HG02943 (cell line): Measurements from ENCODE around the gene EDC3.

Experiments
- ATAC-seq: cut with Tn5 transposase; IDR thresholded peaks from one replicate; pipeline ENCODE4 v1.9.1; 2021; ENCODE audit warnings: mild to moderate bottlenecking, low read depth, moderate library complexity; ENCODE audit not compliant: unreplicated experiment

Gene EDC3

GRCh38 chr15:74627766-74628165 is 68.1 kb downstream of the EDC3 start:
- ATAC-seq: no peak

GRCh38 chr15:74626752-74627692 is 68.8 kb downstream of the EDC3 start:
- ATAC-seq: no peak

DNA sequence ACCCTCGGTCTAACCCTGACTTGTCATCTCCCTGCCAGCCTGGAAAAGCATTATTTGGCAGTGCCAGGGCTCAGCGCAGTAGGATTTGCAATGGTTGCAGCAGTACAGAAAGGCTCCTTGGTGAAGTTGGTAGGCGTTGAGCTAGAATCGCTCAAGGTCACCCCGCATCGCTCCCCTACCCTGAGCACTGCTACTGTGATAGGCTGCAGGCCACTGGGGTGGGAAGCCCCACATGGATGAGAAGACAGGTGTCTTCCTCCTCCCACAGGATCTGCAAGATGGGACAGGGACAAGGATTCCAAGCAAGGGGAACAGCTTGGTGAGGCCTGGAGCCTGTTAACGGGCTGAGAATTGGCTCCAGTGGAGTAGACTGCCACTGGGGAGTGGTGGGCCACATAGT is 69.5 kb downstream of the EDC3 start:
- ATAC-seq: no peak

GRCh38 chr15:74625693-74626092 is 70.1 kb downstream of the EDC3 start:
- ATAC-seq: no peak

DNA sequence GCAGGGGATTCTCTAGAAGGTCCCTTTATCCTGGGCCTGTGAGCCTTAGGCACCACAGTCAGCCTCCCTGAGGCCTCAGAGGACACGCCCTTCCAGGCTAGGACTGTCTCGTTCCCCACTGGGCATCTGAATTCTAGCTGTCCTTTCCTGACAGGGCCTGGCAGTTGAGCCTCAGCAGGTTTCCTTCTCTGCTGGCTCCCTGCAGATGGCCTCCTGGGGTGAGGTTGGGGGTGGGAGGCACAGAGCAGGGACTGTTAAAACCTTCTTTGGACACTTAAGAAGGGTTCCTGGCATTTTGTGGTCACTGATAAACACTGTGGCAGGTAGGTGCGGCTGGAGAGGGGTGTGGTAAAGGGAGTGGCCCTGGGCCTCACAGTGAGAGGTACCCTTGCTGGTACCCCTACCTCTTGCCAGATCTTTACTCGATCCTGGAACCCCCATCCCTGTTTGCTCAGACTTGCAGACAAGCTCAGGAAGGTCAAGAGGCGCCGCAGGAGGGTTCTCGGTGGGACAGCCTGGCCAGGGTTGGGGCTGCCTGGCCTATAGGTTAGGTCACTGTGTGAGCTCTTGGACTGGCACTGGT is 71.7 kb downstream of the EDC3 start:
- ATAC-seq: no peak

- ATAC-seq: no peak
Measured at GRCh38 chr15:74622758-74623157, 73.1 kb downstream of the EDC3 start.

GRCh38 chr15:74621936-74622335 is 73.9 kb downstream of the EDC3 start:
- ATAC-seq: no peak

GRCh38 chr15:74621546-74621920 is 74.3 kb downstream of the EDC3 start:
- ATAC-seq: no peak

DNA sequence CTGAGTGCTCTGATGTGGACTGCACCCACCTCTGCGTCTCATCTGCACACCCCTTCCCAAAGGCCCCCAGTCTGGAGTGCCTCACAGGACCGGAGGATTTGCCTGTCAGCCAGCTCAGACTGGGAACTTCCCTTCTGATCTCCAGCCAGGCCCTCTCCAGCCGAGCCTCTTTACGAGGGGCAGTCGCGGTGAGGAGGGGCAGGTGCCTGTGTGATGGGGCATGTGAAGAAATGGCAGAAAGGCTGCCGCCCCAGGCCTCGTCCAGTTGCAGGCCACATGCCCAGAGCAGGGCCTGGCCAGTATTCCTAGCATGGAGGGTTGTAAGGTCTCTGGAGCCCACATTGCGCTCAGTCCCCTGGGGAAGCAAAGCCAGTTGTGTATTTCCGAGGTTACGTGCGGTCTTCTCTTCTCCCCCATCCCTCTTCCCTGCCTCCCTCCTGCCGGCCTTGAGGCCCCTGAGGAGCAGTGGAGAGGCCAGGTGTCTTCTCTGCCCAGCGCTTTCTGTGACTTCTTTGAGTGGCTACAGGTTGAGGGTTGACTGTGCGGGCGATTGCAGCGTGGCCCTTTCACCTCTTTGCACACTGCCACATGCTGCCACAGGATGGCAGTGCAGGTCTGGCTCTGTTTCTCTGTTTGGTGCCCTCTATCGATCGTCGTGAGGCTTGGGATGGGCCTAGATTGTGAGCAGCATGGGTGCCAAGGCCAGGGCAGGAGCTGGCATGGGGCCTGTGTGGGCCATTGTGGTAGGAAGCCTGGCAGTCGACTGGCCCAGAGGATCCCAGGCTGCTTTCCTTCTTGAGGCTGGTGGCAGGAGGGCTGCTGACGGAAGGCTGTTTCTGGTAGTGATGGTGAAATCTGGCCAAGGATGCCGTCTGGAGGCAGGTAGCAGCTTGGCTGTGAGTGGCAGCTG is 74.9 kb downstream of the EDC3 start:
- ATAC-seq: no peak

- ATAC-seq: no peak
Measured at GRCh38 chr15:74619916-74620635, 75.7 kb downstream of the EDC3 start.

DNA sequence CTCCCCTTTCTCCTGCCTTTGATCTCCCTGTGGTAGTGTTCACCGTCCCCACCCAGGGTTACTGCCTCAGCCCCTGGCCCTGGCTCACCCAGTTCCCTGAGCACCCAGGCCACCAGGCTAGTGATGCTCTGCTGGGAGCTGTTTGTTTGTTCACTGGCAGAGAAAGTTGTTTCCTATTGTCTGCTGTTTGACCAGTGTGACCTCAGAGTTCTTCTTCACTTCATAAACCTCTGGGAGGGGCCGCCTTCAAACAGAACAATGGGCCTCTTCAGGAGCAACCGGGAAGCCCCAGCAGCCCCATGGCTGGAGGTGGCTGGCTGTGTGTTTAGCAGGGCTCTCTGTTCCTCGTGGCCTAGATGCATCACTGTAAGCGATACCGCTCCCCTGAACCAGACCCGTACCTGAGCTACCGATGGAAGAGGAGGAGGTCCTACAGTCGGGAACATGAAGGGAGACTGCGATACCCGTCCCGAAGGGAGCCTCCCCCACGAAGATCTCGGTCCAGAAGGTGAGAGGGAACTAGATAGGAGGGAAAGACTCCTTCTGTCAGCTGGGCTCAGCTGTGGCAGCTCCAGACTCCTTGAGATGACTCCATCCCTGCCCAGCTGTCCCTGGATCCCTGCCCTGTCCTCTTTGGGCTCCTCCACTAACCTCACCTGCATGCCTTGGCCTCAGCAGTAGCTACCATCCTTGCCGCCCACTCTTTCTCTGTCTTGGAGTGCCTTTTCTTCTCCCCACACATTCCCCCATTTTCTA is 76.8 kb downstream of the EDC3 start:
- ATAC-seq: no peak

- ATAC-seq: no peak
Measured at GRCh38 chr15:74616996-74617395, 78.8 kb downstream of the EDC3 start.

- ATAC-seq: no peak
Measured at GRCh38 chr15:74616366-74616939, 79.4 kb downstream of the EDC3 start.

DNA sequence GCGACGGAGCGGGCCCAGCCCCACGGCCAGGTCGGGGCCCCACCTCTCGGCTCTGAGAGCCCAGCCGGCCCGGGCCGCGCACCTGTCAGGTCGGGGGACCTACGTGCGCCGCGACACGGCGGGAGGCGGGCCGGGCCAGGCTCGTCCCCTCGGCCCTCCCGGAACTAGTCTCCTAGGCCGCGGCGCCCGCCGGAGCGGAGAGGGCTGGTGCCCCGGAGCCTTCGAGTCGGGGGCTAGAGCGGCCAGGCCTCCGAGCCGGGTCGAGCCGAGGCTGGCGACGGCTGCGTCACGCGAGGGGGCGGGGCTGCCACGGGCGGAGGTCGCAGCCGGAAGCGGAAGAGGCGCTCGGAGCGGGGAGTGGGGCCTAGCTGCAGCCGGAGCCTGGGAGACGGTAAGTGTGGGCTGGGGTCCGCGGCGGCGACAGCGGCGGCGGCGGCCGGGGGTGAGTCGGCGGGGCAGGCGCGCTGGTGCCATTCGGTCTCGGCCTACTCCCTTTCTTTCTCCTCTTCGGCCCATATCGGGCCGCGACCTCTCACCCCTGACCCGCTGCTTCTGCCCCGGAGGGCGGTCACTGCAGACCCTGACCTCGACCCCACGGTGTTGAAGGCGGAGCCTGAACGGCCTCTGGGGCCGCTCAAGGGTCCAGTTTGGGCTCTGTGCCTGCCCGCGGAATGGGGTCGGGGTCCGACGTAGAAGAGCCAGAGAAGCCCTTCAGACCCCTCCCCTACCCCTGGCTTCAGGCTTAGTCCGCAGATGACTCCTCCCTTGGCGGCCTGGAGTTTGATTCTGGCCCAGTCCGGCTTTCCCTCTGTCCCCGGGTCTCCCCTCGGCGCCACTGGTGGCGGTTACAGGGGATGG is 80.1 kb downstream of the EDC3 start, which contains the start of gene CLK3:
Gene CLK3 (plus strand): TSS at position 329 of the 858 bp plus-strand sequence. CDS start 3,361 bp downstream, outside the sequence.
- peak; percentile 61 for ATAC-seq

GRCh38 chr15:74614744-74615507 is 80.9 kb downstream of the EDC3 start:
- peak; percentile 39 for ATAC-seq

GRCh38 chr15:74613953-74614743 is 81.7 kb downstream of the EDC3 start:
- no peak for ATAC-seq
